ENCODE measurements around the gene FGF8. TPM values are rescaled to one million over a fixed set of nuclear protein-coding genes. Genes with fewer than 3 reads are reported as not detected.

Gene FGF8
- total and polyA plus RNA-seq, 12 donors, result 0.20 TPM; not detected in 11

DNA sequence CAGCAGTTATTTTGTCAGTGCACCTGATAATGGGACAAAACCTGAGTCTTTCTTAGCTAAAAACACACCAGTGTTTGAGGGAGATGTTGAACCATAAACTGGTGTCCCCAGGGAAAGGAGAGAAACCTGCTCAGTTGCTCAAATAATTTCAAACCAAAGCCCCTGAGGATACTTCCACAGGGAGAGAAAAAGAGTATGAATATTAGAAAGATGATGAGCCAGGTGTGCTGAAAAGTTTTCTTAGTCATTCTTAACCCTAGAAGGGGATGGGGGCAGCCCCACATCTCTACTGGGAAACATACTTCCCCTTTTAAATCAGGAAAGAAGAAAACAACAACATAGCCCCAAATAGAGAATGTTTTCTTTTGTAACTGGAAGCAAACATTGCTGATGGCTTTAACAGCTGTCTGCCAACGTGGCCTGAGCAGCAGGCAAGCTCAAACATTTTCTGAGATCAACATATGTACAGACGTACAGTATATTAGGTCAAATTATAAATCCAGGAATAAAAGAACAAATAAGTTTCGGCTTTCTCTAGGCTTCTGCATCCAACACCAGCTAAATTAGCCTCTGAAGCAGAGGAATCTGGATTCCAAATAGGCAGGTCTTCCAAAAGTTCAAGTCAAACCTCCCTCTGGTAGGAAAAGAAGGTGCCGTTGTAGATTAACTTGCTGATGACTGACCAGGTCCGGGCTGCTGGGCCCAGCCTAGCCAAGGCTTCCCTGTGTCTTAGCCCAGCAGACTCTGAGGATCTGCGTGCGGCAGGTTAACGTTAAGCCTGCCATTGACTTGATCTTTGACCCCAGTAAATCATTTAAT is 50.4 kb downstream of the FGF8 start:
- ATAC-seq, result no peak
- Histone ChIP-seq H3K9me3 (no peaks in the 10 kb centered on the region), H3K4me3 (no peak overlapping the region), H3K27me3 (peaks cover 0 to 15% (median 3%) of the 10 kb centered on the region in 7 donors), H3K4me1 (no peaks in the 10 kb centered on the region), H3K27ac (no peak overlapping the region), H3K36me3 (no peaks in the 10 kb centered on the region)
- WGBS, 2 donors, result 72 to 79% methylated on average over 8 of the region's 8 CpGs
- TF ChIP-seq, protein P1, sequence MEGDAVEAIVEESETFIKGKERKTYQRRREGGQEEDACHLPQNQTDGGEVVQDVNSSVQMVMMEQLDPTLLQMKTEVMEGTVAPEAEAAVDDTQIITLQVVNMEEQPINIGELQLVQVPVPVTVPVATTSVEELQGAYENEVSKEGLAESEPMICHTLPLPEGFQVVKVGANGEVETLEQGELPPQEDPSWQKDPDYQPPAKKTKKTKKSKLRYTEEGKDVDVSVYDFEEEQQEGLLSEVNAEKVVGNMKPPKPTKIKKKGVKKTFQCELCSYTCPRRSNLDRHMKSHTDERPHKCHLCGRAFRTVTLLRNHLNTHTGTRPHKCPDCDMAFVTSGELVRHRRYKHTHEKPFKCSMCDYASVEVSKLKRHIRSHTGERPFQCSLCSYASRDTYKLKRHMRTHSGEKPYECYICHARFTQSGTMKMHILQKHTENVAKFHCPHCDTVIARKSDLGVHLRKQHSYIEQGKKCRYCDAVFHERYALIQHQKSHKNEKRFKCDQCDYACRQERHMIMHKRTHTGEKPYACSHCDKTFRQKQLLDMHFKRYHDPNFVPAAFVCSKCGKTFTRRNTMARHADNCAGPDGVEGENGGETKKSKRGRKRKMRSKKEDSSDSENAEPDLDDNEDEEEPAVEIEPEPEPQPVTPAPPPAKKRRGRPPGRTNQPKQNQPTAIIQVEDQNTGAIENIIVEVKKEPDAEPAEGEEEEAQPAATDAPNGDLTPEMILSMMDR (IDR thresholded peaks at IDR 0.05), result no peak
- no peak for DNase-seq
- intact Hi-C loops (cut with DNase I), result no loop called here

- TF ChIP-seq, protein P1 (IDR thresholded peaks at IDR 0.05), result no peak
- DNase-seq (no peak), ATAC-seq (no peak)
- no peaks in the 10 kb centered on the region for H3K36me3 ChIP-seq
- WGBS, 2 donors, result 91% methylated on average over 2 of the region's 2 CpGs
- peaks cover 0 to 15% (median 3%) of the 10 kb centered on the region in 7 donors for H3K27me3 ChIP-seq
- no peaks in the 10 kb centered on the region for H3K4me1 ChIP-seq
- H3K9me3 ChIP-seq, result no peaks in the 10 kb centered on the region
- no peak overlapping the region for H3K4me3 ChIP-seq
- H3K27ac ChIP-seq, result no peak overlapping the region
- intact Hi-C loops (cut with DNase I), result no loop called here
Observed at GRCh38 chr10:101724446-101724845, 51.5 kb downstream of the FGF8 start.

DNA sequence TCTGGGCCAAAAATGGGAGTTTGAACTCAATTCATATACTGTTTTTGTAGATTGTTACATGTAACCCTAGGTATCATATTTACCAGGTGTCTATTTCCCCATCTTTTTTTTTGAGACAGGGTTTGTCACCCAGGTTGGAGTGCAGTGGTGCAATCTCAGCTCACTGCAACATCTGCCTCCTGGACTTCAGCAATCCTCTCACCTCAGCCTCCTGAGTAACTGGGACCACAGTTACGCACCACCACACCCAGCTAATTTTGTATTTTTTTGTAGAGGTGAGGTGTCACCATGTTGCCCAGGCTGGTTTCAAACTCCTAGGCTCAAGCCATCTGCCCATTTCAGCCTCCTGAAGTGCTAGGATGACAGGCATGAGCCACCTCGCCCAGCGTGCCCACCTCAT is 52.7 kb downstream of the FGF8 start:
- DNase-seq, result no peak
- H3K36me3 ChIP-seq, result no peaks in the 10 kb centered on the region
- no peaks in the 10 kb centered on the region for H3K4me1 ChIP-seq
- intact Hi-C loops (cut with DNase I), result no loop called here
- H3K4me3 ChIP-seq, result no peak overlapping the region
- H3K27ac ChIP-seq, result no peak overlapping the region
- peaks cover 0 to 17% (median 3%) of the 10 kb centered on the region in 7 donors for H3K27me3 ChIP-seq
- no peaks in the 10 kb centered on the region for H3K9me3 ChIP-seq
- 94 to 98% methylated on average over 3 of the region's 3 CpGs for WGBS, 2 donors
- ATAC-seq, result no peak
- TF ChIP-seq, protein P1 (IDR thresholded peaks at IDR 0.05), result no peak

- H3K9me3 ChIP-seq, result no peaks in the 10 kb centered on the region
- TF ChIP-seq, protein P1 (IDR thresholded peaks at IDR 0.05), result no peak
- H3K4me3 ChIP-seq, result no peak overlapping the region
- DNase-seq (no peak), ATAC-seq (no peak)
- peaks cover 0 to 27% (median 3%) of the 10 kb centered on the region in 7 donors for H3K27me3 ChIP-seq
- no peaks in the 10 kb centered on the region for H3K4me1 ChIP-seq
- WGBS, 2 donors, result 79 to 86% methylated on average over 2 of the region's 2 CpGs
- H3K36me3 ChIP-seq, result no peaks in the 10 kb centered on the region
- no peak overlapping the region for H3K27ac ChIP-seq
- intact Hi-C loops (cut with DNase I), result no loop called here
Observed at GRCh38 chr10:101721806-101722205, 54.1 kb downstream of the FGF8 start.
